Motor neuron (in vitro differentiated cells): ENCODE measurements around the gene LSM14B. TPM values are rescaled to one million over a fixed set of nuclear protein-coding genes. Genes with fewer than 3 reads are reported as not detected.

Experiments
- total RNA-seq, 8 experiments: library from RNA; unstranded; fragments of 300-600 nt; gene quantifications; 2 replicates each; pipeline versions ENCODE4 v1.2.3 to v1.2.4, GENCODE V29; 2022

LSM14B gene
- total RNA-seq, 8 experiments from 2014 or later: 27.2 to 79.3 (median 55.4) TPM

Other genes starting within 250 kb of the LSM14B start
- 10 to 100 TPM in 2 of 8 experiments, 1 to 10 TPM in 6; 3.6 to 15.1 (median 7.1) TPM for gene TAF4, start 56.6 kb upstream of the LSM14B start, total RNA-seq
- 100 to 1,000 TPM; 233 to 413 (median 253) TPM for gene PSMA7, start 20.9 kb downstream of the LSM14B start, total RNA-seq
- 10 to 100 TPM in 7 of 8 experiments, 1 to 10 TPM in 1; 9.5 to 32.0 (median 29.5) TPM for gene SS18L1, start 21.3 kb downstream of the LSM14B start, total RNA-seq
- 10 to 100 TPM; 18.9 to 51.2 (median 27.3) TPM for gene MTG2, start 60.6 kb downstream of the LSM14B start, total RNA-seq
- gene HRH3, start 97.8 kb downstream of the LSM14B start, total RNA-seq: 1 to 10 TPM in 5 of 8 experiments, under 1 TPM in 3; 0.13 to 5.1 (median 1.6) TPM
- gene OSBPL2, start 116.0 kb downstream of the LSM14B start, total RNA-seq: 10 to 100 TPM; 22.4 to 33.4 (median 26.6) TPM
- gene ADRM1, start 180.5 kb downstream of the LSM14B start, total RNA-seq: 100 to 1,000 TPM in 1 of 8 experiments, 10 to 100 TPM in 7; 42.8 to 151 (median 87.9) TPM
- 10 to 100 TPM in 7 of 8 experiments, 1 to 10 TPM in 1; 9.7 to 45.4 (median 24.9) TPM for gene LAMA5, start 244.8 kb downstream of the LSM14B start, total RNA-seq